Measurements from ENCODE around the gene ADAM12. TPM values are rescaled to one million over a fixed set of nuclear protein-coding genes. Genes with fewer than 3 reads are reported as not detected.
A peak's percentile ranks its signal among the peaks of the same experiment; 100 is the strongest.

Gene ADAM12
- polyA plus RNA-seq, 1 donor from 2014 or later = 0.09 TPM

GRCh38 chr10:126191192-126191591, 197.1 kb downstream of the ADAM12 start:
- H4K20me1 ChIP-seq (ENCODE audit: insufficient read depth) = no peaks in the 10 kb centered on the region
- H3K4me2 ChIP-seq (ENCODE audit: low read length) = no peak overlapping the region
- H3K9me2 ChIP-seq (ENCODE audit: insufficient read depth, low read length) = no peaks in the 10 kb centered on the region
- H3K9ac ChIP-seq (ENCODE audit: low read length) = no peak overlapping the region
- H2AFZ ChIP-seq (ENCODE audit: low read depth, low read length) = no peak overlapping the region
- no peak overlapping the region for H3K27ac ChIP-seq (ENCODE audit: low read length)
- TF ChIP-seq TAF1 (IDR thresholded peaks at IDR 0.05; ENCODE audit: low read depth) (no peak), SMC3 (conservative IDR thresholded peaks at IDR 0.05; ENCODE audit: poor library complexity) (no peak), REST (IDR thresholded peaks at IDR 0.05; ENCODE audit: borderline replicate concordance) (no peak), POLR2AphosphoS5 (IDR thresholded peaks at IDR 0.05) (no peak), MXI1 (conservative IDR thresholded peaks at IDR 0.05; ENCODE audit: poor library complexity, severe bottlenecking) (no peak), RAD21 (conservative IDR thresholded peaks at IDR 0.05) (no peak), CTCF (IDR thresholded peaks at IDR 0.05; ENCODE audit: poor library complexity, severe bottlenecking) (no peak), EZH2 (IDR thresholded peaks at IDR 0.05; ENCODE audit: borderline replicate concordance, insufficient read depth, low read length, poor library complexity, severe bottlenecking) (no peak)
- no peaks in the 10 kb centered on the region for H3K27me3 ChIP-seq (ENCODE audit: insufficient read depth, low read depth, low read length)
- no peak overlapping the region for H3K4me3 ChIP-seq (ENCODE audit: low read length)
- H3K36me3 ChIP-seq (ENCODE audit: insufficient read depth, low read length) = no peaks in the 10 kb centered on the region
- no peaks in the 10 kb centered on the region for H3K79me2 ChIP-seq (replicated peaks; ENCODE audit: insufficient read depth, low read length)
- H3F3A ChIP-seq (ENCODE audit: insufficient read depth, low read length, poor library complexity, severe bottlenecking) = no peaks in the 10 kb centered on the region
- no peaks in the 10 kb centered on the region for H3K9me3 ChIP-seq (ENCODE audit: low read length)

GRCh38 chr10:126188679-126189200, 199.5 kb downstream of the ADAM12 start:
- H3K27me3 ChIP-seq (ENCODE audit: insufficient read depth, low read depth, low read length) = no peaks in the 10 kb centered on the region
- no peaks in the 10 kb centered on the region for H3K36me3 ChIP-seq (ENCODE audit: insufficient read depth, low read length)
- TF ChIP-seq EZH2 (IDR thresholded peaks at IDR 0.05; ENCODE audit: borderline replicate concordance, insufficient read depth, low read length, poor library complexity, severe bottlenecking) (no peak), EP300 (conservative IDR thresholded peaks at IDR 0.05; ENCODE audit: poor library complexity, severe bottlenecking) (peak; percentile 43)
- H3K9me2 ChIP-seq (ENCODE audit: insufficient read depth, low read length) = no peaks in the 10 kb centered on the region
- H3K4me2 ChIP-seq (ENCODE audit: low read length) = no peak overlapping the region
- H2AFZ ChIP-seq (ENCODE audit: low read depth, low read length) = no peak overlapping the region
- no peaks in the 10 kb centered on the region for H3K9me3 ChIP-seq (ENCODE audit: low read length)
- no peak overlapping the region for H3K9ac ChIP-seq (ENCODE audit: low read length)
- H3K4me3 ChIP-seq (ENCODE audit: low read length) = no peak overlapping the region
- H3K79me2 ChIP-seq (replicated peaks; ENCODE audit: insufficient read depth, low read length) = no peaks in the 10 kb centered on the region
- H3F3A ChIP-seq (ENCODE audit: insufficient read depth, low read length, poor library complexity, severe bottlenecking) = no peaks in the 10 kb centered on the region
- H4K20me1 ChIP-seq (ENCODE audit: insufficient read depth) = no peaks in the 10 kb centered on the region
- no peak overlapping the region for H3K27ac ChIP-seq (ENCODE audit: low read length)
